GM03348 (cell line): ENCODE data around the gene CD47.

Experiments
- DNase-seq: peaks from one replicate; pipeline ENCODE4 v3.0.0; 2012; ENCODE audit warnings: low spot score

CD47 gene

GRCh38 chr3:108013141-108014055 is 77.4 kb downstream of the CD47 start:
- no peak for DNase-seq

DNA sequence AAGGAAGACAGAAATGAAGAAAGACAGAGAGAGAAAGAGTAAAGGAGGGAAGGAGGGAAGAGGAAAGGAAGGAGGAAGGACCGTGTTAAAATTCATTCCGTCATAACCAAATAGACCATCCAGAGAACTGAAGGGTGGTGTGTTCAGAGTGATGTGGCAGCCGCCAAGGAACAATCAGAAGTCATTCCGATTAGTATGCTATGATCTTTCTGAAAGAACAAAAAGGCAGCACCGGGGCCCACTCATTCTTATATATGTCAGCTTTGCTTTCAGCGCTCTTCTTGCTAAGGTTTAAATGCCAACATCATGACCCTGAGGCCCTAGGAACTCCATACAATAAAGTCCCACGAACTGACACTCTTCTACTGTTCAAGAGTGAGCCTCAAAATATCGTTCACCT is 78.5 kb downstream of the CD47 start:
- no peak for DNase-seq

DNA sequence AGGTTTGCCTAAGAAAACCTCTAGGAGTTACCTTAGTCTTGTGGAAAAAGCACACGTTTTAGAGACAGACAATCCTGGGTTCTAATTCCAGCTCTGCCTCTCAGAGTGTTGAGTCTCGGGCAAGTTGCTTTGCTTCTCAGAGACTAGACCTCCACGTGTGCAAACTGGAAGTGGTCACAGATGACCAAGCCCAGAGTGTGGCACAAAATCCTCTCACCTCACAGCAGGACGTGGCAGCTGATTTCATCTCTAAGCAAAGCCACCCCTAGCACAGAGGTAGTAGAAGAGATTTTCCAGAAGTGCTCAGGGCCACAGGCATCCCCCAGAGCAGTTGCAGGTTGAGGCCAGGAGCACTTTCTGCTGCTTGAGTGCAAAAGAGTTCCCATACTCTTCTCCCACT is 79.2 kb downstream of the CD47 start:
- DNase-seq, result no peak

DNA sequence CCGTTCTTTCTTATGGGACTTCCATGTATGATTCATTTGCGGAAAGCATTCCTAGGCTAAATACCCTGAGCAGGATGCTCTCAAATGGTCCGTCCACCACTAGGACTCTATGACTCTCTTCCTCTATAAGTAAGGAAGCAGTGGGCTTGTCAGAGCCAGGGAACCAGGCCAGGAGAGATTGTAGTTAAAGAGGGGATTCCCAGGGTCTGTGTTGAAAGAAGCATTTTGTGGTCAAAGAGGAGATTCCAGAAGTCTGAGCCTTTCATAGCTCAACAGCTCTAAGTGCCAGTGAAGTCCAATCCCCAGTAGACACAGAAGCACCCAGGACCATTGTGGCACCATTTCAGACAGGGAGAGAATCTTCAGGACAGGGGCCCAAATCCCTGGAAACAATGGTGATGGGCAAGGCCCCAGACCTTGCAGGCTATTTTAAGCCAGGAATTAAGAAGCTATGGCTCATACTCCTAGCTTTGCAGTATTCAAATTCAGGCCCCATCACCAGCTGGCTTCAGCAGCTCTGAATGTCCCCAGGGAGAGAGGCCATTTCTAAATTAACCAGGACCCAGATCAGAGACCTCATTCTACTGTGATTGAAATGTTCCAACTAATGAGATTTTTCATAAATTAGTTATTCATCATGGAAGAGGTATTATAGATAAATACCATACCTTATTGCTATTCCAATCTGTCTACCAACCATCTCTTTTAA is 81.7 kb downstream of the CD47 start:
- peak; percentile 60 for DNase-seq

GRCh38 chr3:108008106-108008505 is 82.7 kb downstream of the CD47 start:
- peak; percentile 48 for DNase-seq

DNA sequence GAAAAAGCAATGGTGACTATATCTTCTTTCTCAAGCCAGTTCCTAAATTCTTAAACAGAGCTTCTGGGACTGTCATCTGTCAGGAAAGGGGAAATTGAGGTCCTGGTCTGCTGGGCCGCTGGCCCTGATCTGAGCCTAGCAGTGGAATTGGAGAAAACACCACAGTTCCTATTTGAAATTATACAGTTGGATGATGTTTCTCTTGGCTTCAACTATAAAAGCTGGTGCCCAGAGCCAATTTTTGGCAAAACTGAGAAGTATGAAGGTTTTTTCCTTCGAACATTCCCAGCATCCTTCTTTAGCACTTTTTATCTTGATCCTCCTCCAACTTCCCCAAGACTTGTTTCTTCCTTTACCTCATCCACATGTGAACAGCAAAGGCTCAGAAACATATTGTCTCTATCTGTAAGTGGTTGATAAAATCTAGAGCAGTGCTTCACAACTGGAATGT is 83.9 kb downstream of the CD47 start:
- no peak for DNase-seq

DNA sequence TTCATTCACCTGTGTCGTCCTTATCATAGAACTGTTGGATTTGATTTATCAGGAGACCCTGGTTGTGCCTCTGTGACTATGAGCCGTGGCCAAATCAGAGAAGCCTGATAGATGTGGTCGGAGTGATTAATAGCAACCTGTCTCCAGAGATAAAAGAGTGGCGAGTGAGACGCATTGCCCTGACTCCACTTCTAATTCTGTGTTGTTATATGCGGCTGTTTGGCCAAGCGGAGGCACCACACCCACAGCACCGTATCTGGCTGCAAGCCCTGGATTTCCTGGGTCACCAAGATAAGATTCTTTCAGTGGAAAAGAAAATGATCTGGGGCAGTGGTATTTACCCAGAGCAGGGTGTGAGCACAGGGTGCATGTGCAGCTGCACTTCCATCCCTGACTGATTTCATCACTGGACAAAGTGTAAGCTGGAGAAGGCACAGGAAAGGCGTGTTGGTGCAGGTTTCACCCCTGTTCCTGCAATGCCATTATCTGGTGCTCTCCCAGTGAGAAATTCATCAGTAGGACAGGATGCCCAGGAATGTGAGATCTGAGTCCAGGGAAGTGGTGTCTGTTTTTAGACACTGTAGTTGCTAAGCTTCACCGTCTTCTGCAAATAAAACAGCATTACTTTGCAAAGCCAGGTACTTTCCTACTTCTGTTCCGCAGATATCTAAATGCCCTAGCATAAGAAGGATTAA is 84.6 kb downstream of the CD47 start:
- peak; percentile 42 for DNase-seq

GRCh38 chr3:108004647-108005046 is 86.2 kb downstream of the CD47 start:
- no peak for DNase-seq

- no peak for DNase-seq
Measured at GRCh38 chr3:108001457-108001856, 89.4 kb downstream of the CD47 start.

GRCh38 chr3:107999215-107999775 is 91.5 kb downstream of the CD47 start:
- DNase-seq, result peak; percentile 34

DNA sequence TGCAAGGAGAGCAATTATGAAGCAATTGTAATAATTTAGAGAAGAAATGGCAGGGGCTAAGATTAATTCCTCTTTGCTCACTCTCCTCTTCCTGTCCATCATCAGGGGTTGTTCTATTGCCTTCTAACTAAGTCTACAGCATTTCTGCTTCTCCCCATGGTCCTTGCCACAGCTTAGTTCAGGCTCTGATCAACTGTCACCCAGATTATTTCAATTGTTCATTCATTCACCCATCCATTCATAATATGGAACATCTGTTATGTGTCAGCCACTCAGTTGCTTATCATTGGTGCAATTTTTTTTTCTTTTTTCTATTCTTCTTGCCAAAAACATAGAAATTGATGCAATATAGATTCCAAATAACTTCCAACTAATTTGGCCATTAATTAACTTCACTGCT is 93.2 kb downstream of the CD47 start:
- DNase-seq, result no peak

DNA sequence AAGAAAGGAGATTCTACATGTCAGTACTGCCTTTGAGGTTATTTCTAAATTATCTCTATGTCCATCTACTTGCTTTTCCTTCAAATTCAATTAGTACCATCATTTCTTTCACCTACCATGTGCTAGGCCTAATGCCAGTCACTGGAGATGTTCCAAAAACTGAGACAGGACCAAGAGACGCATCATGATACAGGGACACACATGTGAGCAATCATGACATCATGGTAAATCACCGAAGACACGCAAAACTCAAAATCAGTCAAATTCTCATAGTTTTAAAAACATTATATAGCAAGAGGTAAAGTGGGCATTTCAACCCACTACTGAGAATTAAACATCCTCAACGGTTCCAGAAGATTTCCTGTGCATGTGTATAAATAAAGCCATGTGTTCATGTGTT is 95.0 kb downstream of the CD47 start:
- no peak for DNase-seq

- DNase-seq, result no peak
Measured at GRCh38 chr3:107994956-107995715, 95.7 kb downstream of the CD47 start.

- no peak for DNase-seq
Measured at GRCh38 chr3:107994181-107994580, 96.7 kb downstream of the CD47 start.

DNA sequence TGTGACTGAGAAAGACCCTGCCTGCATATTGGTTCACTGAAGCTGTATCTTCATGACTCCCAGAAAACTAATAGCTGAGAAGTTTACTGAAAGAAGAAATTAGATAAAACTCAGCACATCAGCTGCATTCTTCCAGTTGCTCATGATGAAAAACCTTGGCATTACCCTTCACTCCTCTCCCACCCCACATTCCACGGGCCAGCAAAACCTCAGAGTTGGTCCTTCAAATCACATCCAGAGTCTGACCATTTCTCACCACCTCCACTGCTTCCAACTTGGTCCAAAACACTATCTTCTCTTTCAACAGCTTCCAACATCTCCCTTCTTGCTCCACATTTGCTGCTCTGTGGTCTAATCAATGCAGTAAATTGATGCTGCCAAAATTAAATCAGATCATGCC is 97.1 kb downstream of the CD47 start:
- DNase-seq, result peak; percentile 74
